Osteoblast (primary cell): ENCODE data around the gene ACVR1C. TPM values are rescaled to one million over a fixed set of nuclear protein-coding genes. Genes with fewer than 3 reads are reported as not detected.

ENCODE experiments used
- DNase-seq: peaks from one replicate; pipeline ENCODE4 v3.0.0; 2011; ENCODE audit warnings: low spot score, mixed read lengths; ENCODE audit not compliant: insufficient read length; ENCODE audit errors: missing footprints
- H2AFZ ChIP-seq: 2 replicates; pipeline ENCODE4 v1.6.0; 2011; ENCODE audit warnings: mild to moderate bottlenecking, low read length
- H3K27ac ChIP-seq: 2 replicates; pipeline ENCODE4 v1.5.1; 2011; ENCODE audit warnings: mild to moderate bottlenecking, low read depth, low read length, moderate library complexity
- H3K27me3 ChIP-seq: 2 replicates; pipeline ENCODE4 v1.6.0; 2012; ENCODE audit warnings: mild to moderate bottlenecking, control low read depth, inconsistent platforms, low read length, moderate library complexity; ENCODE audit not compliant: insufficient read depth
- H3K36me3 ChIP-seq: 2 replicates; pipeline ENCODE4 v1.5.1; 2011; ENCODE audit warnings: mild to moderate bottlenecking, low read length, control low read depth, moderate library complexity; ENCODE audit not compliant: insufficient read depth
- H3K4me1 ChIP-seq: 2 replicates; pipeline ENCODE4 v1.5.1; 2011; ENCODE audit warnings: mild to moderate bottlenecking, low read length, control low read depth, moderate library complexity; ENCODE audit not compliant: insufficient read depth
- H3K4me2 ChIP-seq: 2 replicates; pipeline ENCODE4 v1.6.0; 2011; ENCODE audit warnings: mild to moderate bottlenecking, low read length; ENCODE audit not compliant: insufficient read depth
- H3K4me3 ChIP-seq: fragments of 200-600 bp; sonication (generic); 3 replicates; pipeline ENCODE4 v1.5.1; 2012; ENCODE audit warnings: mild to moderate bottlenecking, low read length, inconsistent platforms; ENCODE audit not compliant: insufficient read depth
- H3K79me2 ChIP-seq: 2 replicates; pipeline ENCODE4 v1.6.0; 2012; ENCODE audit warnings: mild to moderate bottlenecking, low read length, control low read depth, inconsistent platforms; ENCODE audit not compliant: insufficient read depth
- H3K9me3 ChIP-seq: 2 replicates; pipeline ENCODE4 v1.5.1; 2011; ENCODE audit warnings: low read depth, low read length, control low read depth
- H4K20me1 ChIP-seq: 2 replicates; pipeline ENCODE4 v1.6.0; 2012; ENCODE audit warnings: mild to moderate bottlenecking, low read length, control low read depth; ENCODE audit not compliant: insufficient read depth
- total RNA-seq: library from RNA; depleted of rRNA; stranded (reverse); fragments of >200 nt; gene quantifications from 2 replicates; pipeline ENCODE4 v1.2.3, GENCODE V29; 2012
- TF ChIP-seq, protein P1 (sequence below): IDR thresholded peaks from 2 replicates; pipeline ENCODE4 v1.5.1; 2011; ENCODE audit warnings: mild to moderate bottlenecking, low read depth, low read length, moderate library complexity; ENCODE audit errors: extremely low read depth

Gene ACVR1C
- total RNA-seq, 1 donor: 0.36 TPM

DNA sequence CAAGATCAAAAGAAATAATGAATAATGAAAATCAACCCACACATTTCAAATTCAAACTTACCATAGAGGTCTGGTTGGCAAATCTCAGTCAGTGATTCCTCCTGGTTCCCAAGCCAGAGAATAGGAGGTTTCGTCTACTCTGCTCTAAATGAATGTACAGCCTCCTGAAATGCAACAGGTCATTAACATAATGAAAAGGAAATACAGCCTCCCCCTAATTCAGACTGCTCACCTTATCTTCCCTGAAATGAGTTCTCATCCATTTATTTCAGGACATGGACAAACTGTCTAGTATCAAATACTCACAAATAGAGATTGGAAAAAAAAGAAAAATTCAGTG, 141.4 kb downstream of the ACVR1C start:
- Histone ChIP-seq H3K4me1 (peaks cover 28% of the 10 kb centered on the region), H2AFZ (no peak overlapping the region), H3K4me3 (no peak overlapping the region), H3K4me2 (no peak overlapping the region), H3K27ac (no peak overlapping the region), H3K36me3 (no peaks in the 10 kb centered on the region), H3K27me3 (no peaks in the 10 kb centered on the region), H3K79me2 (no peaks in the 10 kb centered on the region), H3K9me3 (no peaks in the 10 kb centered on the region), H4K20me1 (no peaks in the 10 kb centered on the region)
- TF ChIP-seq, protein P1, sequence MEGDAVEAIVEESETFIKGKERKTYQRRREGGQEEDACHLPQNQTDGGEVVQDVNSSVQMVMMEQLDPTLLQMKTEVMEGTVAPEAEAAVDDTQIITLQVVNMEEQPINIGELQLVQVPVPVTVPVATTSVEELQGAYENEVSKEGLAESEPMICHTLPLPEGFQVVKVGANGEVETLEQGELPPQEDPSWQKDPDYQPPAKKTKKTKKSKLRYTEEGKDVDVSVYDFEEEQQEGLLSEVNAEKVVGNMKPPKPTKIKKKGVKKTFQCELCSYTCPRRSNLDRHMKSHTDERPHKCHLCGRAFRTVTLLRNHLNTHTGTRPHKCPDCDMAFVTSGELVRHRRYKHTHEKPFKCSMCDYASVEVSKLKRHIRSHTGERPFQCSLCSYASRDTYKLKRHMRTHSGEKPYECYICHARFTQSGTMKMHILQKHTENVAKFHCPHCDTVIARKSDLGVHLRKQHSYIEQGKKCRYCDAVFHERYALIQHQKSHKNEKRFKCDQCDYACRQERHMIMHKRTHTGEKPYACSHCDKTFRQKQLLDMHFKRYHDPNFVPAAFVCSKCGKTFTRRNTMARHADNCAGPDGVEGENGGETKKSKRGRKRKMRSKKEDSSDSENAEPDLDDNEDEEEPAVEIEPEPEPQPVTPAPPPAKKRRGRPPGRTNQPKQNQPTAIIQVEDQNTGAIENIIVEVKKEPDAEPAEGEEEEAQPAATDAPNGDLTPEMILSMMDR: no peak
- no peak for DNase-seq

DNA sequence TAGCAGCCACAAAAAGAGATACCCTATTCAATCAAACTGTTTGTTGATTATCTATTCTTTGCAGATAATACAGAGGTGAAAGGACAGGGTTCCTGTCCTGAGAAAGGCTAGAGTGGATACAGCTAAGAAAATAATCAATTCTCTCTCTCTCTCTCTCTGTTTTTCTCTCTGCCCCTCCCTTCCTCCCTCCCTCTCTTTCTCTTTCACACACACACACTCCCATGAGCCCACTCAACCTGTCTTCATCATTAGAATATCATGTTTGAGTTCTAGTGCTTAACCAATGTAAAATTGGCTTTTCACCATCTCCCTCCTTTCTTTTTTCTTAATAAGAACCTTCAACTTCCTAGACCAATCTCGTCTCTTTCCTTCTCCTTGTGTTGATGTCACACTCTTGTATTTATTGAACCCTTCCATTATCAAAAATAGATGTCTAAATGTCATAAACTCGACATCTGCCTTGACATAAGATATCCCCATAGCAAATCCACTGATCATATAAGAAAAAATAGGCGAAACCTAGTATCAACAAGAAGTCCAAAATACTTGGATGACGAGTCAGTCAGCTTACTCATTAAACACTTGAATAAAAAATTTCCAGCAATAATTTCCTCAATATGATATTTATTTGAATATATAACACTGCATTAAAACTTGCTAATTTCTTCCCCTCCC, 141.9 kb downstream of the ACVR1C start:
- no peaks in the 10 kb centered on the region for H4K20me1 ChIP-seq
- no peaks in the 10 kb centered on the region for H3K36me3 ChIP-seq
- TF ChIP-seq, protein P1: no peak
- no peak for DNase-seq
- H3K9me3 ChIP-seq: no peaks in the 10 kb centered on the region
- no peak overlapping the region for H3K27ac ChIP-seq
- H3K79me2 ChIP-seq: no peaks in the 10 kb centered on the region
- peaks cover 28% of the 10 kb centered on the region for H3K4me1 ChIP-seq
- H3K4me3 ChIP-seq: no peak overlapping the region
- H3K27me3 ChIP-seq: no peaks in the 10 kb centered on the region
- H2AFZ ChIP-seq: no peak overlapping the region
- H3K4me2 ChIP-seq: peak overlapping the region; percentile 30

DNA sequence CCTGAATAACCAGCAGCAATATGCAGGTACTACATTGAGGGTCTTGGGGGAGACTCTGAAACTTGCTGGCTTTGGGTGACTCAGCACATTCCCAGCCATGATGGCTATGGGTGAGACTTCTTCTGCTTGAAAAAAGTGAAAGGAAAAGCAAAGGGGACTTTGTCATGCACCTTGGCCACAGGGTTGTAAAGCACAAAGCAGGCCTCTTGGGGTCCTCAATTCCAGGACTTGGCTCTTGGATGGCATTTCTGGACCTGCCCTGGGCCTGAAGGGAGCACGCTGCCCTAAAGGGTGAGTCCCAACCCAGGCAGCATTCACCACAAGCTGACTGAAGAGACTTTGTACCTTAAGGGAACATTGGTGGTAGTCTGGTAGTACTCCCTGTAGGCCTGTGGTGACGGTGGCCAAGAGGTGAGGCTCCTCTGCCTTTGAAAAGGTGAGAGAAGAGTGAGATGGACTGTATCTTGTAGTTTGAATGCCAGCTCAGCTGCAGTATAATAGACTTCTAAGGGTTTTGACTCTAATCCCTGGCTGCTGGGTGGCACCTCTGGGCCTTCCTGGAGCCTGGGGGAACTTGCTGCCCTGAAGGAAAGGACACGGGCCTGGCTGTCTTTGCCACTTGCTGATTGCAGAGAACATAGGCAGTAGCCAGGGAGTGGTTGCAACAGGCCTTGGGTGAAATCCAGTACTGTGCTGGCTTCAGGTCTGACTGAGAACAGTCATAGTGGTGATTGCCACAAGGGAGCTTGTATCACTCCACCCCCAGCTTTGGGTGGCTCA, 148.3 kb downstream of the ACVR1C start:
- TF ChIP-seq, protein P1: no peak
- Histone ChIP-seq H3K4me2 (no peak overlapping the region), H2AFZ (peak overlapping the region; percentile 28)

More for the DNA sequence above, 148.3 kb downstream of the ACVR1C start:
- Histone ChIP-seq H3K4me3 (no peak overlapping the region), H3K36me3 (no peaks in the 10 kb centered on the region), H3K27ac (peak overlapping the region; percentile 9), H3K4me1 (peaks cover 20% of the 10 kb centered on the region), H4K20me1 (no peaks in the 10 kb centered on the region), H3K79me2 (no peaks in the 10 kb centered on the region), H3K27me3 (no peaks in the 10 kb centered on the region), H3K9me3 (no peaks in the 10 kb centered on the region)
- DNase-seq: peak; percentile 81
